ENCODE measurements around the gene P3H2.

The P3H2 gene

GRCh38 chr3:190044974-190045373, 75.7 kb downstream of the P3H2 start:
- DNase-seq: no peak

DNA sequence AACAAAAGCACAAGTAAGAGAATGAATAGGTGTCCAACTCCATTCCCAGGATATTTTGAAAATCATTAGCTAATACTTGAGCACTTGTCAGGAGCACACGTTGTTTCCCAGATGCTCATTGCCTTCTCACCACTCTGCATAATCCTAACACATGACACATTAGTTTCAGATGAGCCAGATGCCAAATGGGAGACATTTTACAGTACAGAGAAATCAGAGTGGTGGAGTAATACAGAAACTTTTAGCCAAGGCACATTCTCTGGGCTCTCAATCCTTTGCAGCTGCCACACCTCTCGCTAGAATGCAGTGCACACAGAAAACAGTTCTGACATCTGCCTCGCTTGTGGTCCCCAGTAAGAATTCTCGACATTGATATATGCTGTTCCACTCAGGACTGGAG, 76.6 kb downstream of the P3H2 start:
- peak; percentile 66 for DNase-seq

- no peak for DNase-seq
Measured at GRCh38 chr3:190043741-190044140, 77.0 kb downstream of the P3H2 start.

- no peak for DNase-seq
Measured at GRCh38 chr3:190042558-190042957, 78.1 kb downstream of the P3H2 start.

GRCh38 chr3:190041333-190042041, 79.2 kb downstream of the P3H2 start:
- no peak for DNase-seq

DNA sequence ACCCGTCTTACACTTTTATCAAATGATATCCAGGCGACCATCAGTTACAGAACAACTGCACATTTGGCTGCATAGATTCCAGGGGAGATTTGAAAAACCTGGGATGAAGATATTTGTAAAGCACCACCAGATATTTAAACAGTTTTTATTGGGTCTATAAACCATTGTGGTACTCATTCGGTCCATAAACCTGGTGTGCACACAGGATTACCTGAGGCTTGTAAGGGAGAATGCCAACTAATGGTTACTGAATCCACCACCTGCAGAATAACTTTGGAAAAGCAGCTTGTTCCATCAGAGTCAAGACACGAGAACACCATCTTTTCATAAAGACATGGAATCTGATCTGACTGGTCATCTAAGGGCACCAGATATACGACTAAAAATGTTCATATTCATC, 80.6 kb downstream of the P3H2 start:
- DNase-seq: no peak

- DNase-seq: peak; percentile 63
Measured at GRCh38 chr3:190038050-190038933, 82.4 kb downstream of the P3H2 start.

DNA sequence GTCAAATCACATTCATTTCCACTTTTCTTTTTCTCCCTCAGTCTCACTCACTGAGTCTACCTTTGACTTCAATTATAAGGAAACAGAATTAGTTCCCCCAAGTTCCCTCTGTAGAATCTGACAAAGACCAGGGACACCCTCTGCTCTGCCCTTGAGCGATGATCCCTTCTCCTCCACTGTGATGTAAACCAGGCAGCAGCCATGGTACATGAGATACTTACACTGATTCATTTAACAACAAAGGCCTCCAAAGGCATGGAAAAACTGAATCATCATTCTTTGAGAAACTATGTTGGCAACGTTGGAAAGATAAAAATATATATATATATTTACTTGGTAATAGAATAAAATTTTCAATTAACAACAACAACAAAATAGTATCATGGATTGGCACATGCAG, 84.1 kb downstream of the P3H2 start:
- peak; percentile 73 for DNase-seq

DNA sequence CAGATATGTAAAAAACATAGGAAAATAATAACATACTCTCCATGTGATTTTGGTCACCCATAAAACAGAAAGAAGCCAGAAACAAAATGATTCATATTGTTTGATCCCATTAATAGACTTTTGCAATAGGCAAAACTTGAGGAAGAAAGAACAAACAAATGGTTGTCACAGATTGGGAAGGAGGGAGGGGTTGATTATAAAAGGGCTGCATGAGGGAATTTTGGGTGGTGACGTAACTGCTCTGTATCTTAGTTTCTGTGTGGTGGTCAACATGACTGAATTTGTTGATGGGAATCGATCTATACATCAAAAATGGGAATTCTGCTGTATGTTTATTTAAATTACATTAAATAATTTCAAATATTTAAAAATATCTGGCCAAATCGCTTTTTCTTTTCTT, 86.3 kb downstream of the P3H2 start:
- DNase-seq: no peak

- DNase-seq: no peak
Measured at GRCh38 chr3:190032923-190033322, 87.8 kb downstream of the P3H2 start.

GRCh38 chr3:190031887-190032752, 88.6 kb downstream of the P3H2 start:
- no peak for DNase-seq

- DNase-seq: no peak
Measured at GRCh38 chr3:190027116-190027515, 93.6 kb downstream of the P3H2 start.

DNA sequence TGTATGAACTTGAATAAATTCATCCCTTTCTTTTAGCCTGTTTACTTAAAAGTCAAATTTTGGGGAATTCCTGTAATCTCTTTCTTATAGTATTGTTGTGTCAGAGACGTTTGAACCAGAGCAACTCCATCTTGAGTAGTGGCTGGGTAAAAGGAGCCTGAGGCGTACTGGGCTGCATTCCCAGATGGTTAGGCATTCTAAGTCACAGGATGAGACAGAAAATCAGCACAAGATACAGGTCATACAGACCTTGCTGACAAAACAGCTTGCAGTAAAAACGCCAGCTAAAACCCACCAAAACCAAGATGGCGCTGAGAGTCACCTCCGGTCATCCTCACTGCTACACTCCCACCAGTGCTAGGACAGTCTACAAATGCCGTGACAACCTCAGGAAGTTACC, 94.5 kb downstream of the P3H2 start:
- no peak for DNase-seq

DNA sequence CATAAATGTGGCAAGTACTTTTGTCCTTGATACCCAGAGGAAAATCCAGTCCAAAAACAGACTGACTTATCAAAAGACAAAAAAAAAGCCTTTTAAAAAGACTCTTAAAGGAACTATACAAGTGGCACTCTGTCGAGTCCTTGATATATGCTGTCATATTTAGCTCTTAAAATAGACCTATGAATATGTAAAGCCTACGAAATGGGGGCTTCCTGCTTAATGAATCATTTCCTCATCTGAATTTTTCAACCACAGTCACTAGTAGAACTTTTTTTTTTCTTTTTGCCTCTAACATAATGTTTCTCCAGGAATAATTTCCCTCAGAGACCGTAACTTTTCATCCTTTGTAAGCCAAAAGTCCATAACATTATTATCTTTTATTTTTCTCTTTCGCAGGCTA, 95.8 kb downstream of the P3H2 start:
- DNase-seq: peak; percentile 70

GRCh38 chr3:190019844-190020243, 100.9 kb downstream of the P3H2 start:
- DNase-seq: no peak

GRCh38 chr3:190019006-190019405, 101.7 kb downstream of the P3H2 start:
- DNase-seq: no peak

- no peak for DNase-seq
Measured at GRCh38 chr3:190018460-190018859, 102.2 kb downstream of the P3H2 start.

DNA sequence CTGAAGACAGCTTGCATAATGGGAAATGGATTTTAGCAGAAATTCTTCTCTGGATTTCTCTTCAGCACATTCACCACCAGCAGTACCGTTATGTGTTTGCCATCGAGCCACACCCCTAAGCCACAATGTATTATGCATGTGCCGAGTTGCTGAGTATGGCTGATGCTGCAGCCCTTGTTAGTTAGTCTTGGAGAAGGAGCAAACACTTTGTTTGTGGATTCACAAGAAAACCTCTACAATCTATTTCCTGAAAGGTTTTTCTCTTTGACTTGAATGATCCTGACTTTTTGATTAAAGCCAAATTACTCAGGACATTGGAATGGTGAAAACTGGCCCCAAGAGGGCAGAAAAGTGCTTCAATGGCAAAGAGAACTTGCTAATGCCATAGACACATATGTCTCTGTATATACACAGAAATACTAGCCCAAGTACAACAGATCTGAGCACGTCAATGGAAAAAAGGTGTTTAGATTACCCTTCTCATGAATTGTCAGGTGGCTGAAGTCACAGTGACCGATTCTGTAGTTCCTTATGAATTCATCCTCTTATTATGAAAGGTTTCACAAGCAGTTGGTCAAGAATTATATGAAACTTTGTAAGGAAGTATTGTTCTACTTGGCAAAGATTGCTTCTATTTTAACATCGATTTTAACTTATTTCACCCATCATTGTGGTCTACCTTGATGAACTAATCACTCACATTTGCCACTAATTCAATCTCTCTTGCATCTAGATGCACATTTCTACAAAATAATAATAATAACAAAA, 103.0 kb downstream of the P3H2 start:
- DNase-seq: peak; percentile 86

- no peak for DNase-seq
Measured at GRCh38 chr3:190016966-190017365, 103.7 kb downstream of the P3H2 start.

GRCh38 chr3:190014940-190015339, 105.8 kb downstream of the P3H2 start:
- no peak for DNase-seq

DNA sequence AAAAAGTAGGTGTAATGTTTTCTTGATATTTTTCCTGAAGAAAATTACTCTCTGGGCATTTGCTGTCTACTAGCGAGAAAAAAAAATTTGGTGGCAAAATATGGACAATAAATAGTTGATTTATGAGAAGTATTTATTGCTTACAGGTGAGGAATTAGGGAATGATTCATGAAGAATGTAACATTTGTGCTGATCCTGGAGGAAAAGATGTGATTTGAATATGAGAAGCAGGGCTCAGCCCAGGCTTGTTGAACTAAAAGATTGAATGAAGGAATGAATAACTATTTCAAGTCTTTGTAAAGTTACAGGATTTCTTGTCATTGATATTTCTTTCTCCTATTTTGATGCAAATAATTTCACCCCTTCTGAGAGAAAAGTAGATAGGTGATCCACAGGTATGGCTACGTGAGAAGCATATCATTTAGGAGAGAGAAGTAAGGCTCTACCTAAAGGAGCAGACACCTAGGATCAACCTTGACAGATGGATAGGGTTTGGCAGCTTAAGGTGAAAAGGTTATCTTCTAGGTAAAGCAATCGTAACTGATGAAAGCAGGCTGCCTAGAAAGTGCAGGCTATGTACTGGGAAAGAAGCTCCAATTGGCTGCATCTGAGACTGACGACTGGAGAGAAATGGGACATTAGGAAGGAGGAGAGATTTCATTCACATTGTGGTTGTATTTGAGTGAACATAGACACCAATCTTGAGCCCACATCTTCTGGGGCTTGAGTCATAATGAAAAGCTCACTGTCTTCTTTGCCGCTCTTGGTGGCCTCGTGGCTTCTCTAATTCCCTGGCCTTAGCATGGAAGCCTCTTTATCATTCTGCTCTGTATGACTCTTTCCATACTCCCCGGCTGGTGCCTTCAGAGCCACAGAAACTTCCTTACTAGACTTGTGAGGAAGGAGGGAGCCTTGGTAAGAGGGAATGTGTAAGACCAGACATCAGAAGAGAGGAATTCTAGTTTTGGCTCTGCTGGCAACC, 106.5 kb downstream of the P3H2 start:
- no peak for DNase-seq

All from fibroblast of skin of right quadriceps (primary cell).